ENCODE results near the gene IGHMBP2. TPM values are rescaled to one million over a fixed set of nuclear protein-coding genes. Genes with fewer than 3 reads are reported as not detected.

The IGHMBP2 gene
- total RNA-seq, 4 donors from 2014 or later: 10.2 to 18.4 (median 11.7) TPM

- no peak overlapping the region for H3K4me3 ChIP-seq (replicated peaks in 1 of 3)
- intact Hi-C loops (cut with DNase I): no loop called here
- WGBS, 2 donors: 98% methylated on average over 7 to 9 of the region's 10 CpGs
- H3K4me1 ChIP-seq: no peaks in the 10 kb centered on the region
- no peaks in the 10 kb centered on the region for H3K27me3 ChIP-seq
- no peak for DNase-seq
- TF ChIP-seq CTCF (IDR thresholded peaks at IDR 0.05) (no peak), POLR2A (IDR thresholded peaks at IDR 0.05) (no peak)
- H3K9me3 ChIP-seq: no peaks in the 10 kb centered on the region
- H3K36me3 ChIP-seq: peaks cover 48 to 58% of the 10 kb centered on the region in 2 donors
- H3K27ac ChIP-seq: no peak overlapping the region
These were observed 32.6 kb downstream of the IGHMBP2 start for GRCh38 chr11:68936358-68936636.

GRCh38 chr11:68936676-68937620 is 33.3 kb downstream of the IGHMBP2 start:
- WGBS, 2 donors: 92 to 93% methylated on average over 25 to 29 of the region's 29 CpGs
- H3K4me1 ChIP-seq: no peaks in the 10 kb centered on the region
- H3K9me3 ChIP-seq: no peaks in the 10 kb centered on the region
- DNase-seq: no peak
- H3K27ac ChIP-seq: no peak overlapping the region
- no peaks in the 10 kb centered on the region for H3K27me3 ChIP-seq
- intact Hi-C loops (cut with DNase I): no loop called here
- no peak overlapping the region for H3K4me3 ChIP-seq (replicated peaks in 1 of 3)
- TF ChIP-seq CTCF (IDR thresholded peaks at IDR 0.05) (no peak), POLR2A (IDR thresholded peaks at IDR 0.05) (no peak)
- H3K36me3 ChIP-seq: peaks cover 47 to 58% of the 10 kb centered on the region in 2 donors

GRCh38 chr11:68938088-68938487 is 34.4 kb downstream of the IGHMBP2 start:
- no peak for TF ChIP-seq CTCF (IDR thresholded peaks at IDR 0.05)
- TF ChIP-seq POLR2A (IDR thresholded peaks at IDR 0.05): no peak
- peaks cover 47 to 58% of the 10 kb centered on the region in 2 donors for H3K36me3 ChIP-seq
- no peak for DNase-seq
- WGBS, 2 donors: 91 to 95% methylated on average over 4 to 14 of the region's 18 CpGs
- no peak overlapping the region for H3K27ac ChIP-seq
- H3K9me3 ChIP-seq: no peaks in the 10 kb centered on the region
- H3K27me3 ChIP-seq: no peaks in the 10 kb centered on the region
- no peaks in the 10 kb centered on the region for H3K4me1 ChIP-seq
- H3K4me3 ChIP-seq (replicated peaks in 1 of 3): no peak overlapping the region
- intact Hi-C loops (cut with DNase I): no loop called here

- Histone ChIP-seq H3K27me3 (no peaks in the 10 kb centered on the region), H3K4me3 (replicated peaks in 1 of 3) (no peak overlapping the region), H3K9me3 (no peaks in the 10 kb centered on the region), H3K27ac (no peak overlapping the region), H3K4me1 (no peaks in the 10 kb centered on the region), H3K36me3 (peaks cover 47 to 53% of the 10 kb centered on the region in 2 donors)
- no peak for DNase-seq
- intact Hi-C loops (cut with DNase I): no loop called here
- TF ChIP-seq CTCF (IDR thresholded peaks at IDR 0.05) (no peak), POLR2A (IDR thresholded peaks at IDR 0.05) (no peak)
- WGBS, 2 donors: 87% methylated on average over 12 to 14 of the region's 17 CpGs
These were observed 35.3 kb downstream of the IGHMBP2 start for GRCh38 chr11:68938816-68939582.
